HG03196 (cell line): ENCODE data around the gene GBGT1.

Source experiments
- ATAC-seq: cut with Tn5 transposase; IDR thresholded peaks from one replicate; pipeline ENCODE4 v1.9.1; 2021; ENCODE audit not compliant: unreplicated experiment

The GBGT1 gene

DNA sequence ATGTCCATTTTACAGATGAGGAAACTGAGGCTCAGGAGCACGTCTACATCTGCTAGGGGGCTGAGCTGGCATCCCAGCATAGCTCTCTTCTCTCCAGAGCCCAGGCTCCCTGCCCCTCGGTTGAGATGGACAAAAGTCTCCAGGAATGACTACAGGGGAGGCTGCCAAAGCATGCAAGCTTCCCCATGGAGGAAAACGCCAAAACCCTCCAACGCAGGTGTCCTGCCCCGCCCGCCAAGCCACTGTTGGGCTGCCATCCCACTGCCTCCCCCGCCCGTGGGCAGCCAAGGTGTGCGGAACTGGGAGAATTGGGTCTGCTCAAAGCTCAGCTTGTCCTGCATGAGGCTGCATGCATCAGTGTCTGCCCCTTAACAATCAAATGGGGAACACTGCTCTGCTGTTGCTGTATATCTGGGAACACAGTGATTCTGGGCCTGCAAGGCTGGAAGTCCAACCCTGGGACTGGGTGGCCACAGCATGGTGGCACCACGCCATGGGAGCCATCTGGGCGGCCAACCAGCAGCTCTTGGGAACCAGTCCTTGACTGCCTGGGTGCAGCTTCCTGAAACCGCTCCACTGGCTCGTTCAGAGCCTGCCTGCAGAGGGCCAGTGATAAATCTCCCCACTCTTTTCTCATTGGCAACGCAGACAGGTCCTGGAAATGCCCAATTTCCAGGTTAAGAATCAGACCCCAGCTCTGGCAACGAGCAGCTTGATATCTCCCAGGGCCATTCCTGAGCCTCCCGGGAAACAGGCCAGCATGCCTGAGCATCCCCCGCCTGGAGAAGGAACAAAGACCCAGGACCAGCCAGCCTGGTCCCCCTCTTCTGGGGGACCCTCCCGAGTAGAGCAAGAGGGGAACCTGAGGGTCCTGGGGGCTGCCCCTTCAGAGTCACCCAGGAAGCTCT lies 46.2 kb downstream of the GBGT1 start:
- no peak for ATAC-seq

DNA sequence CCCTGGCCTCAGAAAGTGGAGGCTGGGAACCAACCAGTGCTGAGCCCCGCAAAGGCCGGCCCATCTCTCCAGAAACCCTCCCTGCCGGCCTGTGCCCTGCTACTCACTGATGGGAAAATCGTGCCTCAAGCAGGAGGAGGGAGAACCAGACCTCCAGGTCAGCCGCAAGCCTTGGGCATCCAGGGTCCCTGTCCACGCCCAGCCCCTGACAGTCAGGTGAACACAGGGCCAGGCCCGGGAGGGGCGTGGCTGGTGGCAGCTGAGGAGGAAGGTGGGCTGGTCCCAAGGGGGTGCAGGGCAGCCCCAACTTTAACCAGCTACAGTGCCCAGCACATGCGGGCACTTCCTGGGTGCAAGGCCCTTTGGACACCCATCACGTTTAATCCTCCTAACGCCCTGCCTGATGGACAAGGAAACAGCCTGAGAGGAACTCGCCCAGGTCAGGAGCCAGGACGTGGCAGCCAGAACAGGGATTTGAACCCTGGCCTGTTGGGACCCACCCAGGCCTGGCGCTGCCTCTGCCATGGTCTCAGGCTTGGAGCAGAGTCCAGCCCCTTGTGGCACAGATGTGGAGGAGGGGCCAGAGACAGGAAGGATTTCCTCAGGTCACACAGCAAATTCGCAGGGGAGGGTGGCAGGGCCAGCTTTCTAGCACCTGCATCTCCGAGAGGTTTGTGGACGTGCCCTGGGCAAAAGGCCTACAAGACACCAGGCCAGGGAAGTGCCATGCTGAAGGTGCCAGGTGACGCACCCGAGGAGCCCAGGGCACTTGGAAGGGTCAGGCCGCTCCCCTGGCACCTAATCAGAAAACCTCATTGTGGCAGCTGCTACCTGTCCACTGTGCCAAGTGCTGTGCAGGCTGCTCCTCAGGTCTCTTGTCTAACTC lies 47.1 kb downstream of the GBGT1 start:
- no peak for ATAC-seq

DNA sequence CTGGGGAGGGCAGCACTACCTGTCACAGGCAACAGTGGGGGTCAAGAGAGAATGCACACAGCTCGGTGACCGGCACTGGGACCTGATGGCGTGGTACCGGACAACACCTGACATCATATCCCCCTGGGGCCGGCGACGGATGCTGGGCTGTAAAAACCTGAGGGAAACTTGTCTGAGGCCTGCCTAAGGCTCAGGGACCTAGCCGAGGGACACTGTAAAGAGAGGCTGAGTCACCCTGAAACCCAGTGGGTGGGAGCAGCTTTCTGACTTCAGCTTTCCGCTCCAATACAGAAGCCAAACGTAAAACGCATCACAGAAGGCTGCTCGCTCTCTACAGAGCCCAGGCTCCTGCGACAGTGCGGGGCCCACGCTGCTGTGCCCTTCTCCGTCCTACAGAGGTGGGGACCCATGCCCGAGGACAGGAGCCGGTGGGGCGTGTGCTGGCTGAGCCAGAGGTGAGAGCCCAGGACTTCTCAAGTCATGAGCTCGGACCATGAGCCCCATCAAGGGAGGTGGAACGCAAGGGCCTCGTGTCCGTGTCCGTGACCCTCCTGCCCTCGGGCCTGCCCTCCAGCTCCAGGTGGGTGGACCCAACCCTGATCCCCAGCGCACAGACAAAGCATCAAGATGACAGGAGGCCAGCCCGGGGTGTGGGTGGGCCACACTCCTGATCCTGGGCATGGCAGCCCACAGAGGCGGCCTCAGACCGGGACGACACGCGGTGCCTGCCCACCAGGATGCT lies 47.9 kb downstream of the GBGT1 start:
- ATAC-seq = peak; percentile 55

DNA sequence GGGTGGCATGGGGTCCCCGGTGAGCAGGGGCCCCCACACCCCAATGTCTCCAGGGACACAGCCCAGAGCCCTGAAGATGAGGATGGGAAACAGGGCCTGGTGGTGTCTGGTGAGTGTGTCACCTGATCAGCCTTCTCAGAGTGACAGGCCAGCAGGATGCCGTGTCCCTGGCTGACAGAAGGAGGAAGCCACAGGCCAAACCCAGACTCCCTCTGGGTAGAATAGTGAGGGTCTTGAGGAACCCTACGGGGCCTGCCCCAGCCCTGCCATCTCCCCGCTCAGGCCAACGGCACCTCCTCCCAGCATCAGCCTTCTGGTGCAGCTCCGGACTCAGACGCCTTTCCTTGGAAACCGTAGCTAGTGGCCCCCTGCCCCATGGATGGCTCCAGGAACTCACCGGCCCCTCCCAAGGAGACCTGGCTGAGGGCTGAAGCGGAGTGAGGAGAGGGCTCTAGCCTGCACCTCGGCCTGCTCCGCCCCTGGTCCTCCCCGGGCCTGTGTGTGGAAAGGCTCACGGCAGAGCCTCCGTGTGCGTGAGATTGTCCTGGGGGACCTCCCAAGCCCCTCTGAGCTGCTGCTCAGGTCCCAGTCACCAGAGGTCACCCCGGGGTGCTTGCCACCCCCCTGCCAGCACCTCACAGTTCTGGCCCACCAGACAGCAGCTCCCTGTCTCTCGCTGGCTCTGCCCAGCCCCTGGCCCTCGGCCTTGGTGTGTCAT lies 48.7 kb downstream of the GBGT1 start:
- no peak for ATAC-seq

DNA sequence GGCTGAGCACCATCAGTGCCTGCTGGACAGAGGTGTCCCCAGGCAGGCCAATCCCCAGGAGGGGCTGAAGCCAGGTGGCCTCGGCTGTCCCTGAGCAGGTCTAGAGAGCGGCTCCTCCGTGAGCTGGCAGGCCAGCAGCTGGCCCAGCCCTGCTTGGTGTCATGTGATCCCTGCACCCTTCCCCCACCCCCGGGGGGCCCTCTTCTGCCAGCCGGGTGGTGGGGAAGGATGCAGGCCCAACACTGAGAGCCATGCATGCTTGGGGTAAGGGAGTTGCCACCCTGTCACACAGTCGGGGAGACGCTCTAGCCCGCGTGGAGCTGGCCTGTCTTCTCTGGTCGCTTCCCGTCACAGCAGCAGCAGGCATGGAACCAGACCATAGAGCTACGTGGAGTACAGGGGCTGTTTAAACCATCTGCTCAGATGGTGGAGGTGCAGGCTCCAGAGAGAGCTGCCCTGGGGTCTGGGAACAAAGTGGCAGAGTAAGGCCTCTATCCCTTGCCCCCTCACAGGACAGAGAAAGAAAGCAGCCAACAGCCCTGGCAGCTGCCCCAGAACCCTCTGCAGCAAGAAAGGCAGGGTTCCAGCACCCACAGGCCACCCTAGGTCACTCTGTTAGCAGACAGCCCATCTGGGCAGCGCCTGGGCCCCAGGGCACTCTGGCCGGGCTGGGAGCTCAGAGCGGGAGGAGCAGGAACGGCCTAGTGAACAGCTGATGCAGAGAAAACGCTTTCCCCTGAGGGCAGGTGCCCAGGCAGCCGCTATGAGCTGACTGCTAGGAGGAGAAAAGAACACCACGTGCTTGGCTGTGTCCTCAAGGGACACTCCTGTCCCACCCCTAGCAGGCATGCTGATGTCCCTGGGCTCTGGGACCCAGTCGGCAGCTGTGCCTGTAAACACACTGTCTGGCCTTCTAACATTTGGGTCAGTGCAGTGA lies 49.5 kb downstream of the GBGT1 start:
- no peak for ATAC-seq

DNA sequence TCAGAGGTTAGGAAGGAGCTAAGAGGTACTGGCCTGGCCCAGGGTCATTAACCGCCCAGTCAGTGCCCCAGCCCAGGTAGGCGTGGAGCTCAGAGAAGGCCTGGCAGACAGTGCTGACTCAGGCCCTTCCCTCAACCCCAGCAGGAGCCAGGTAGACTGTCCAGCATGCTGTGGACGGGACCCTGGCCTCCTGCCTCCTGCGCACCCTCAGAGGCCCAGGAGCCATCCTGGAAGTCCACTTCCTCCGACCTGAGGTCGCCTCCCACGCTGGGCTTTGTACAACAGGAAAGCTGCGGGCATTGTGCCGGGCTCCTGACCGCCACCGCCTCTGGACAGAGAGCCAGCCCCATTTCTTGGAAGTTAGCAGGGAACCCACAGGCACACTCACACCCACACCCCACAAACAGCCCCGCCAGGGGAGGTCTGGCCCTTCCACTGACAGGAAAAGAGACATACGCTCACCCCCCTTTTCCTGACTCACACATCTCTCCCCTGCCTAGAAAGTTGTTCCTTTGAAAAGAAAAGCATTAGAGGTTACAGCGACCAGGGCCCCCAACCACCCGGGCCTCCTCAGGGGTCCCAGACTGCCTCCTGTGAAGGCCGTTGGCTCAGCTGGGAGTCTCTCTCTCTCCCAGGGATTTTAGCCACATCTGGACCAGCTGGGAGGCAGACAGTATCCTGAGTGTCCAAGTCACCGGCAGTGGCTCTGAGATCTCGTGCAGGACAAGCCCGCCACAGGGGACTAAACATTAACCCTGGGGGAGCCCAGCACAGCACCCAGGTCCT lies 50.4 kb downstream of the GBGT1 start:
- no peak for ATAC-seq

DNA sequence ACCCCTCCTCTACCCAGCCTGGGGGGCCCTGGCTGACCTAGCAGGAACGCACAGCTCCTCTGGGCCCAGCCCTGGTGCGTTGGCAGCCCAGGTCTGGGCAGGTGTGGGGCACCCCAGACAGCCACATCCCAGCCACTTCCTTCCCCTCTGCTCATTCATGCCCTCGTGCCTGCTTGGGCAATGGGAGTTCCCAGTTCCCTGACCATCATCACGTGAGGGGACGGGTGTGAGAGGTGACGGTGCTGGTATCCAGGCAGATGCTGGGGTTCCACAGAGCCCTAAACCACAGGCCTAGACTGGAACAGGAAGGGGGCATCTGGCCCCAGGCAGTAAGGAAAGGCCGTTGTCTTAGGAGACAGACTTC lies 51.1 kb downstream of the GBGT1 start:
- no peak for ATAC-seq

DNA sequence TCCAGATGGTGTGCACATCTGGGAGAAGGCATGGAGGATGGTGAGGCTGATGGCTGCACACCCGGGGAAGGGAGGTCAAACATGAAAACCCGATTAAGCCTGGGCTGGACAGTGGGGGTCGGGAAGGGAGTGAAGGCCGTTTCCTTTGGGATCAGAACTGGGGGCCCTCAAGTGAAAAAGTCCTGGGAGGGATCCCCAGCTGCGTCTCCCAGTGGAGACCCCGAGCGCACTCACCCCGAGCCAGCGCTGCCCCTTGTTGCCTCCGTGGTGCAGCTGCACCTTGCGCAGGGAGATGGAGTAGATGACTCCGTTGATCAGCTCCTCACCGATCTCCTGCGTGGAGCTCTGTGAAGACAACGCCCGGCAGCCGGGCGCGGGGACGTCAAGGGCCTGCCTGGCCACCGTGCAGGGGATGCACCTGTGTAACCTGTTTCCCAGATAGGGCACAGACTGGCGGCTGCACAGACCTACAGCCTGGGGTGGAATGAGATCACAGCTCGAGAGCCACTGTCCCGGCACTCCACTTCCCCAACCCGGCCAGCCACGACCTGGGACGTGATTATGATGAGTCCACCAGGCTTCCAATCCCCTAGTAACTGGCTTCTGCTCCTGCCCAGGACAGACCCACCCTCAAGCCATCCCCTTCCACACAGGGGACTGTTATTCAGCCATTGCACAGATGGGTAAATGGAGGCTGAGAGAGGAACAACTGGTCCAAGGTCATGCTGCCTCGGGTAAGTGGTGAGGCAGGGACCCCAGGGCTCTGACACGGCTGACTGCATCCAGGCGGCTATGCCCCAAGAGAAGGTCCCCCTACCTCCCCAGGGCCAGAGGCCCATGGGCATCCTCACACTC lies 51.7 kb downstream of the GBGT1 start:
- no peak for ATAC-seq

DNA sequence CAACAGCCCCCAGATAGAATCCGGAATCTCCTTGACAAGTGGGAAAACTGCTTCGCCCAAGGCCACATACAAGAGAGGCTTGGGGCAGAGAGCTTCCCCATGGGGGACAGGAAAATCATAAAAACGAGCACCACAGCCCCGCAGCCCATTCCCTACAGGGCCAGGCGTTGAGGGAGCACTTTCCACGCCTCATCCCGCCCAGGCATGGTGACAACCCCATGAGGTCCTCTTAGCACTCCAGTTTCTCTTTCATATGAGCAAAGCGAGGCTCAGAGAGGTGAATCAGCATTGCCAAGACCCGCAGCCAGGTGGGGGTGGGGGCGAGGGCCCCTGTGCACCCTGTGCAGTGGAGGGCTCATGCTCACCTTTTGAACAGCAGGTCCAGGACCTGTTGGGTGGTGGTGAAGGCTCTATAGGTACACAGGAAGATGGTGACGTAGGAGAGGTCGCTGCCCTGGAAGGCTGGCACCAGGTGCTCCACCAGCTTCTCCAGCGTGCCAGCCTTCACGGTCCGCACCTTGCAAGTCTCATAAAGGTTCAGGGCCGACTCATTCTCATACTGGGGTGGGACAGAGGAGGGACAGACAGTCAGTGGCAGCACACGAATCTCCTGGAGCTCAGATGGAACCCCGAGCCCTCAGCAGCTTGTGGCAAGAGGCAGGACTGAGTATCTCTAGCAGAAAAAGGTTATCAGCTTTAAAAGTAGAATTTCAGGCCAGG lies 53.6 kb downstream of the GBGT1 start:
- no peak for ATAC-seq

DNA sequence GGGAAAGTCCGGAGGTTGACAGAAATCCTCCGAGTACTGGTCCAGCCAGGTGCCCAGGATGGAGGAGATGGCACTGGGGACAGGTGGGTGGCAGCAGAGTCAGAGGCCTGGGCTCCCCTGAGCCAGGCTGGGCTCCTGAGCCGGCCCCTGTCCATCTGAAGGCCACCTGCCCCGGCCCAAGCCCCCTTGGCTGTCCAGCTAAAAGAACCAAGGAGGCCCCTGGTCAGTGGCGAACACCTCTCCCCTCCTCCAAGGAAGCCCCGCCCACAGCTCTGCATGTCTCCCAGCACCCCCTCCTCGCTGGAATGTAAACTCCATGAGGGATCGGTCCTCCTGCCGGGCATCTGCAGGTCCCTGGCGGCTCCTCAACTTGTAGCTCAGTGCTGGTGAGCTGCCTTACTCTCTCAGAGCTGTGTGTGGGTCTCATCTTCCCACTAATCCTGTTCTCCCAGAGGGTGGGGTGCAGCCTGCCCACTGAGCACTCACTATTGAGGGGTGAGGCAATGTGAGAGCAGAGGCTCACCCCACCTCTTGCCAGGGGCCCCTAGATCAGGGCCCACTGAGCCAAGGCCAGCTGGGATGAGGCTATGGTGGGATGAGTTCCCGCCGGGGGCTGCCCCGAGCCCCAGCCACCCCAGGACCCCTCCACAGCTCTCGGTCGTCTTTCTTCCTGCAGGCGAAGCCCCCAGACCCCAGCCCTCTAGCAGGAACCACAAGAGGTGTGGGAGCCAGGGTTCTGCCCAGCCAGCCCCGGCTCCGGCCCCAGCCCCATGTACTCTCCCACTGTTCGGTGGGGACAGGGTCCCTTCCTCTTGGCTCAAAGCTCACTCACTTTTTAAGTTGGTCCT lies 54.7 kb downstream of the GBGT1 start:
- ATAC-seq = no peak

DNA sequence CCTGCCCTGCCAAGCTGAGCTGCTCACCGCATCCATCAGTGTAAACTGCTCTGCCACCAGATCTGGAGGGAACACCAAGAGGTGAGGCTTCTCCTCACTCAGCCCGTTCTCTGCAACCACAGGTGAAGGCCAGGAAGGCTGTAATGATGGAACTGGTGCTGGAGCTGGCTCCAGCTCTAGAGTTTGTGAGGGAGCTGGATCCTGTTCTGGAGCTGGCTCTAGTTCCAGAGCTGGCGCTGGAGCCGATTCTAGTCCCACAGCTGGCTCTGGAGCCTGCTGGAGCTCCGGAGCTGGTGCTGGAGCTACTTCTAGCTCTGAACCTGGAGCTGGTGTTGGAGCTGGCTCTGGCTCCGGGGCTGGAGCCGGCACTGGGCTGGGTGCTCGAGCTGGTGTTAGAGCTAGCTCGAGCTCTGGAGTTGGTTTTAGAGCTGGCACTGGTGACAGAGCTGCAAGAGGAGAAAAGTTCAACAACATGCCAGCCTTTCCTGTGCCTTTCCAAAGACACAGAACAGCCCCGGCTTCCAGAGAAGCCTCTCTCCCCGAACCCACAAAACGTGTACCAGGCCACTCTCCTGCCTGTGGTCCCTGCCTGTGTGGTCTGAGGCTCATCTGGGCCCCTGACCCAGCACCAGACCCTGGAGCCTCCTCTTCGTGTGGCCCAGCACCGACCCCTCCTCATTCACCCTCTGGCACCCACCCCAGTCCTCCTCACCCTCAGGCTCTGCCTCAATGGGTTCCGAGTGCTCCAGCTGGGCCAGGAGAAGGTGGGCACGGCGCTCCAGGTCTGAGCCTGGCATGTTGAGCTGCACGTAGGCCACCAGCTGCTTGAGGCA lies 55.5 kb downstream of the GBGT1 start:
- ATAC-seq = no peak

DNA sequence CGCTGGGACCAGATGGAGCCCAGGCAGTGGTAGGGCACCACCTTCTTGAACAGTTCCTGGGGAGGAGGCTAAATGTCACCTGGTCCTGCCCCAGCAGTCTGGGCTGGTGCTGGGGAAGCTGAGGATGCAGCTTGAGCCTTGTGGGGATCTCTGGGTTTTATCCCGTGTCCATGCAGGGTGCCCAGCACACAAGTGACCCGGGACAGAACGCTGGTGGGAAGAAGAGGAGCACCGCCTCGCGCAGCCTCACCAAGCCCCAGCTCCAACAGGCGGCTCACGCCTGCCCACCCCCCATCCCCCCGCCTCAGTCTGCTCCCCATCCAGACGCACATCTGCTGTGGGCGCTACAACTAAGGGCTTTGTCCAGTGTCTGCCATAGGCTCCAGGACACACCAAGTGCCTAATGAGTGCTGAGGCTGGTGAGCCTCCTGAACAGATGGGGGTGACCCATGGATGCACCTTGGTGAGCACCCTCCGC lies 56.4 kb downstream of the GBGT1 start:
- ATAC-seq = no peak

DNA sequence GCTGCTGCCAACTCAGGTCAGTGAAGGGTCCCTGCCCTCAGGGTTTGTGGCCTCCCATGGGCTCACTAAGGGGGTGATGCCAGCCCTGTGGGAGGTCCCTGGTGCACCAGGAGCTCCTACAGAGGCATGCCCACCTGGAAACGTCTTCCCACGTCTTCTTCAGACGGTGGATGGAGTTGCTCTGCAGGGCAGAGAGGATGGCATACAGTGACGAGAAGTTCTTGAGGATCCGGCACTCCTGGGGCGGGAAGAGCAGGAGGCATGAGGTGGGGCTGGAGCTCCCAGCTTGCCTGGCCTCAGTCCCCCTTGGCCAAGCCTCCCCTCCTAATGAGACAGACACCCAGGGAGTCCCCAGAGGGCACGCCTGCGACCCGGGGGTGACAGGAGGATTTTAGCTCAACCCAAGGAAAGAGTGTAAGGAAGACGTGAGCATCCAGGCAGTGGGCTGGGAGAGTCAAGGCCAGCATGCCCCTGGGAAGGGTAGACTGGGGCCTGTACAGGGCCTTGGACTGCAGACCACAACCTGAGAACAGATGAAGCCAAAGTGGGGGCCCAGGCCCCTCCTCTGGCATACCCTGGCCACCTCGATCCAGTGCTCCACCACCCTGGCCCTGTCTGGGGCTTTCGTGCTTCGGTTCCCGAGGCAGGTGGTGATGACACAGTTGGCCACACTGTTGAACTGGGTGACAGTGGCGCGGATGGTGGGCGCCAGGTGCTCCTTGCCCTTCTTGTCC lies 57.0 kb downstream of the GBGT1 start:
- no peak for ATAC-seq

DNA sequence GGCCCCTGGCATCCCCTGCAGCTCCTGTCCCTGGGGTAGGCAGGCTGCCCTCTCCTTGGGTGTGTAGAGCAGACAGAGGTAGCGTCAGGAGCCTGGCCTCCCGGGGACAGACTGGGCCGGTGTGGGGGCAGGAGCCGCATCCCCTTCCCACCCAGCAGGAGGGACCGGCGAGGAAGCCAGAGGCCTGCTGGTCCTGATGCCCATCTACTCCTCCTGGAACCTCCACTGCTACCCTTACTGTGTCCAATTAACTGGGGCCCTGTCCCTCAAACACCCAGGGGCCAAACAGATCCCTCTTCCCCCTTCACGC lies 58.3 kb downstream of the GBGT1 start:
- no peak for ATAC-seq
